ENCODE results near the gene TDRD9.

Gene TDRD9

DNA sequence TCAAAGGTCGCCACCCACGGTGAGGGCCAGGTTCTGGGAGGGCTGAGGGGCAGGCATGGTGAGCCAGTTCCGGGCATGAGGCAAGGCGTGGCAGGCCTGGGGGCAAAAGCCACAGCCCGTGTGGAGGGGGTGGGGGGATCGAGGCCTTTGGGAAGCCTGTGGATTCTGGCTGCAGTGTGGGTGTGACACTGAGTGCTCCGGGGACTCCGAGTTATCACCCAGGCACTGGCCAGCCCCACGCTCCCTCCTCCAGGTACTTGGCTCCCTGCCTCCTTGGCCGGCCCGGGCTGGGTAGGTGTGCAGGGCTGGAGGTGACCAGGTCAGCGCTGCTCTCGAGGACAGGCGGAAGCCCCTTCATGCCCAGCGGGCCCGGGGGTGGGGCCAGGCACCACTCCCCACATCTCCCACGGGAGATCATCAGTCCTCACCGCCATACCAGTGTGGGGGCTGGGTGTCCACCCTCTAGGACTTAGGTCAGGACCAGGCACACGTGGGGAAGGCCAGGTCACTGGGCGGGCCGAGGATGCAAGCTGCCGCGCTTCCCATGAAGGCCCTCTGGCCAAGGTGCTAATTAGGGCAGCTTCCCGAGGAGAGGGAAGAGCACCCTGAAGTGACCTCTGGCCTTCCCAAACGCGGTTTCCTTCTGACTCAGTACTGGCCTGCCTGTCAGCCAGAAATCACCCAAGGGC is 34.1 kb upstream of the TDRD9 start:
- Histone ChIP-seq H3K27ac (no peak overlapping the region), H3K4me3 (no peak overlapping the region)
- DNase-seq (ENCODE audit: low spot score): peak; percentile 61
- TF ChIP-seq, protein P1, sequence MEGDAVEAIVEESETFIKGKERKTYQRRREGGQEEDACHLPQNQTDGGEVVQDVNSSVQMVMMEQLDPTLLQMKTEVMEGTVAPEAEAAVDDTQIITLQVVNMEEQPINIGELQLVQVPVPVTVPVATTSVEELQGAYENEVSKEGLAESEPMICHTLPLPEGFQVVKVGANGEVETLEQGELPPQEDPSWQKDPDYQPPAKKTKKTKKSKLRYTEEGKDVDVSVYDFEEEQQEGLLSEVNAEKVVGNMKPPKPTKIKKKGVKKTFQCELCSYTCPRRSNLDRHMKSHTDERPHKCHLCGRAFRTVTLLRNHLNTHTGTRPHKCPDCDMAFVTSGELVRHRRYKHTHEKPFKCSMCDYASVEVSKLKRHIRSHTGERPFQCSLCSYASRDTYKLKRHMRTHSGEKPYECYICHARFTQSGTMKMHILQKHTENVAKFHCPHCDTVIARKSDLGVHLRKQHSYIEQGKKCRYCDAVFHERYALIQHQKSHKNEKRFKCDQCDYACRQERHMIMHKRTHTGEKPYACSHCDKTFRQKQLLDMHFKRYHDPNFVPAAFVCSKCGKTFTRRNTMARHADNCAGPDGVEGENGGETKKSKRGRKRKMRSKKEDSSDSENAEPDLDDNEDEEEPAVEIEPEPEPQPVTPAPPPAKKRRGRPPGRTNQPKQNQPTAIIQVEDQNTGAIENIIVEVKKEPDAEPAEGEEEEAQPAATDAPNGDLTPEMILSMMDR (IDR thresholded peaks at IDR 0.05): no peak

DNA sequence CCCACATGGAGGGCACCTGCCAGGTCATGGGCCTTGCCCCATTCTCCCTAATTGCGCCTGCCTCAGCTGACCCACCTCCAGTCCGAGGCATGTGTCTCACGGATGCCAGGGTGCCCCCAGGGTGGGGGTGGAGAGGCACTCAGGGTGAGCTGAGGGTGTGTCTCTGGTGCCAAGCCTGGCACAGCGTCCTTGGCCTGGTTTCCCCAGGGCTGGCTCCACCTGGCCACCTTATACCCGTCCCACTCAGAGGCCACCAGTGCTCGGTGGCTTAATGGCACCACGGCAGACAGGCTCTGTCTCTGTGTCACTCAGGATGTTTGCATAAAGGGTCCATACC is 33.6 kb upstream of the TDRD9 start:
- TF ChIP-seq, protein P1 (IDR thresholded peaks at IDR 0.05): no peak
- DNase-seq (ENCODE audit: low spot score): peak; percentile 53
- no peak overlapping the region for H3K27ac ChIP-seq
- no peak overlapping the region for H3K4me3 ChIP-seq

DNA sequence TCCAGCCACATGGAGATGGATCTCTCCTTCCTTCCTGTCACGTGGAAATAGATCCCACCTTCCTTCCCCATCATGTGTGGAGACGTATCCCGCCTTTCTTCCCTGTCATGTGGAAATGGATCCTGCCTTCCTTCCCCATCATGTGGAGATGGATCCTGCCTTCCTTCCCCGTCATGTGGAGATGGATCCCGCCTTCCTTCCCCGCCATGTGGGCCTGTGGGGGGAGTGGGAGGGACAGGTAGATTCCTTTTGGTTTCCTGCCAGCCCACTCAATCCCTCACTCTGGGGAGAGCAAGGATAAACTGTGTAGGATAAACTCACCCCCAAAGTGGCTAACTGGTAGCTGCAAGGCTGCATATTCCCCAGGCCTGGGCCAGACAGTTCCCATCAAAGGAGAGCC is 31.7 kb upstream of the TDRD9 start:
- H3K4me3 ChIP-seq: no peak overlapping the region
- no peak overlapping the region for H3K27ac ChIP-seq
- no peak for DNase-seq (ENCODE audit: low spot score)
- TF ChIP-seq, protein P1 (IDR thresholded peaks at IDR 0.05): no peak

DNA sequence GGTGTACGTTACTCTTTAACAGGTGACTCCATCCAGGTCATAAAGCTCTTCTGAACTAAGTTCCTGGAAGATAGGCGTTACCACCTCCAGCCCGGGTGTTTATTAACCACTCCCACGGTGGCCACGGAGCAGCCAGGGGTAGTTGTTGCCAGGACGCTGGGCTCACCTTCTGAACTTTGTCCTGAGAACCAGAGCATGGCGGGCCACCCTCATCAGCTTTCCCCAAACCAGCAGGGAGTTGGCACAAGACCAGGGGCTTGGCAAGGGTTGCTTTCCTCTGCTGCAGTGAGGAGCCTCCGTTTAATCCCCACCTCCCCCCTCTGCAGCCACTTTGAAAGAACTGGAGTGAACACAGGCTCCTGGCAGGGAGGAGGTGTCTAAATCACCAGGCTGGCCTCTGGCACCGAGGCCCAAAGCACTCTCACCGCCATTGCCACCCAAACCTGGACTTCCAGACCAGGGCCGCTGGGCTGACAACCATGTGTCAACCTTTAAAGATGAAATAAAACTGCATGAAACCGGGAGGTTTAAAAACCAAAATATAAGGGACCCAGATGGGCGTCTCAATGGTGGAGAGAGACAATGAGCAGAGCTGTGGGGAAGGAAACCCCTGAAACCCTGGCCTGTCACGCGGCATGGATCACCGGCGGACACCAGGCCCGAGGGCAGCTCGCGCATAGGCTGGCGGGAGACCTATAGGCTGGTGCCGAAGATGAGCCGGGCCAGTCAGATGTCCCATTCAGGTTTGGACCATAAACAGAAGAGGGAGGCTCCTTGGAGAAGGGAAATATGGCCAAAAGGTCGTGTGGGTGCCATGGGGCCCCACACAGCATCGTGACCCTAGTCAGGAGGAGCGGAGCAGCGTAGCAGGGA is 30.9 kb upstream of the TDRD9 start:
- Histone ChIP-seq H3K27ac (no peak overlapping the region), H3K4me3 (no peak overlapping the region)
- TF ChIP-seq, protein P1 (IDR thresholded peaks at IDR 0.05): no peak
- no peak for DNase-seq (ENCODE audit: low spot score)

DNA sequence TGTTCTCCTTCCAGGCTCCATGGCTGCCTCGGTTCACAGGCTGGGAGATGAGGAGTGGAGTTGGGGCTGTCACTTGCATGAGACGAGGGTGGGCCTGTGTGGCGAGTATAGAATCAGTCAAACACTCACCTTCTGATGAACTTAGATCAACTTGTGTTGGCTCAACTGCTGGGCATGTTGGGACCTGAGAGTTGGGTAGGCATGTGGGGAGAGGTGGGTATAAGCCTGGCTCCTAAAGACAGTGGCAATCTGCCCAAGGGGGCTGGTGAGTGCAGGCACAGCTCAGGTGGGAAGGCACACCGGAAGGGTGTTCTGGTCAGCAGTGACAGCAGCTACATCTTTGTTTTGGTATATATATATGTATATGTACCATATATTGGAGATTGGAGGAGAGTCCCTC is 30.1 kb upstream of the TDRD9 start:
- Histone ChIP-seq H3K4me3 (no peak overlapping the region), H3K27ac (no peak overlapping the region)
- DNase-seq (ENCODE audit: low spot score): no peak
- TF ChIP-seq, protein P1 (IDR thresholded peaks at IDR 0.05): no peak

DNA sequence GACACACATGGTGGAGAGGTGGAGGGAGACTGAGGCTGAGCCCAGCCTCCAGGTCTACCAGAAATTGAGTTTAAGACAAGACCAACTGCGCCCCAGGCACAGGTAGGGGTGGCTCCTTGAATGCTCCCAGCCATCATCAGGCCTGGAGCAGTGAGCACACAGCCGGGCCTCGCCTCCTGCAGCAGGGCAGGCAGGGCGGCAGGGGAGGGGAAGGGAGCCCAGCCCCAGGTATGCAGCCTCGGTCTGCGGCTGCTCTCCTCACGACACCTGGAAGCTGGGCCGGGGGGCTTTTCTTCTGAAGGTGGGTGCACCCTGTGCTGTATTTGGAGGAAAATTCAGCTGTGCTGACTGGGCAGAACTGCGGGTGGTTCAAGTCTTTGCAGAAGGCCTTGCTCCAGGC is 29.5 kb upstream of the TDRD9 start:
- Histone ChIP-seq H3K4me3 (no peak overlapping the region), H3K27ac (no peak overlapping the region)
- TF ChIP-seq, protein P1 (IDR thresholded peaks at IDR 0.05): no peak
- DNase-seq (ENCODE audit: low spot score): no peak

DNA sequence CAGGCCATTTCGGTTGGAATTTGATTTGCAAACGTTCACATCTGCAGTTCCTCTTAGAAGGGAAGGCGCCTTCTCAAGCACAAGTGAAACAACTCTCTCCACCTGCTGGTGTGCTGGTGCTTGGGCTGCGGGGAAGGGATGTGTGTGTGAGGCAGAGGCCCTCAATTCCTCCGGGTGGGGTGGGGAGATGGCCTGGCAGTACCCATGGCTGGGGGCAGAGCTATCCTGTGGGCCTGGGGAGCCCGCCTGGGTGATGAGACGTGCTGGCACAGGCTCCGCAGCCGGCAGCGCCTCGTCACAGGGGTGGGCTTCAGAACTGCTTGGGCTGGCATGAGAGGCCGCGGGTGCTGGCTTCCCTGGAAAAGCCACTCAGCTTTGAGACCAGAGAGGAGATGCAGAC is 28.9 kb upstream of the TDRD9 start:
- Histone ChIP-seq H3K4me3 (no peak overlapping the region), H3K27ac (no peak overlapping the region)
- TF ChIP-seq, protein P1 (IDR thresholded peaks at IDR 0.05): no peak
- DNase-seq (ENCODE audit: low spot score): no peak
